ENCODE results near the gene SLC35G2.

Gene SLC35G2

GRCh38 chr3:136818191-136818768, 646 bp upstream of the SLC35G2 start:
- no peak for TF ChIP-seq POLR2AphosphoS5 (IDR thresholded peaks at IDR 0.05; ENCODE audit: borderline replicate concordance, low read depth, low read length)
- no peak for TF ChIP-seq FOXP2 (optimal IDR thresholded peaks at IDR 0.05; ENCODE audit: control extremely low read depth, extremely low read length, insufficient read depth)
- no peak for TF ChIP-seq EZH2 (IDR thresholded peaks at IDR 0.05)
- Histone ChIP-seq H3K9me3 (ENCODE audit: low read depth, low read length) (no peaks in the 10 kb centered on the region), H3K36me3 (ENCODE audit: insufficient read depth, low read length) (no peaks in the 10 kb centered on the region), H3K27ac (no peak overlapping the region), H3K4me3 (peak overlapping the region; percentile 83), H3K9ac (ENCODE audit: insufficient read length) (peak overlapping the region; percentile 77)
- no peak for DNase-seq (ENCODE audit: low read depth, low spot score)

GRCh38 chr3:136819392-136819730, 435 bp downstream of the SLC35G2 start:
- H3K27ac ChIP-seq: no peak overlapping the region
- H3K4me3 ChIP-seq: peak overlapping the region; percentile 83

GRCh38 chr3:136819731-136820679, 1.1 kb downstream of the SLC35G2 start:
- TF ChIP-seq POLR2AphosphoS5 (IDR thresholded peaks at IDR 0.05; ENCODE audit: borderline replicate concordance, low read depth, low read length) (no peak), EZH2 (IDR thresholded peaks at IDR 0.05) (no peak), FOXP2 (optimal IDR thresholded peaks at IDR 0.05; ENCODE audit: control extremely low read depth, extremely low read length, insufficient read depth) (no peak)
- peak overlapping the region; percentile 77 for H3K9ac ChIP-seq (ENCODE audit: insufficient read length)

More at GRCh38 chr3:136819392-136819730, 435 bp downstream of the SLC35G2 start:
- DNase-seq (ENCODE audit: low read depth, low spot score): no peak
- Histone ChIP-seq H3K9ac (ENCODE audit: insufficient read length) (peak overlapping the region; percentile 77), H3K9me3 (ENCODE audit: low read depth, low read length) (peaks cover 2% of the 10 kb centered on the region; the same call in 1 of the 2 replicates), H3K36me3 (ENCODE audit: insufficient read depth, low read length) (no peaks in the 10 kb centered on the region)
- TF ChIP-seq POLR2AphosphoS5 (IDR thresholded peaks at IDR 0.05; ENCODE audit: borderline replicate concordance, low read depth, low read length) (no peak), FOXP2 (optimal IDR thresholded peaks at IDR 0.05; ENCODE audit: control extremely low read depth, extremely low read length, insufficient read depth) (no peak), EZH2 (IDR thresholded peaks at IDR 0.05) (no peak)

GRCh38 chr3:136831461-136831860, 12.5 kb downstream of the SLC35G2 start:
- Histone ChIP-seq H3K27ac (no peak overlapping the region), H3K9ac (ENCODE audit: insufficient read length) (no peak overlapping the region), H3K4me3 (no peak overlapping the region), H3K9me3 (ENCODE audit: low read depth, low read length) (no peaks in the 10 kb centered on the region), H3K36me3 (ENCODE audit: insufficient read depth, low read length) (no peaks in the 10 kb centered on the region; the same call in 1 of the 2 replicates)
- no peak for TF ChIP-seq POLR2AphosphoS5 (IDR thresholded peaks at IDR 0.05; ENCODE audit: borderline replicate concordance, low read depth, low read length)
- TF ChIP-seq EZH2 (IDR thresholded peaks at IDR 0.05): no peak
- TF ChIP-seq FOXP2 (optimal IDR thresholded peaks at IDR 0.05; ENCODE audit: control extremely low read depth, extremely low read length, insufficient read depth): no peak
- DNase-seq (ENCODE audit: low read depth, low spot score): no peak

More at GRCh38 chr3:136819731-136820679, 1.1 kb downstream of the SLC35G2 start:
- Histone ChIP-seq H3K27ac (no peak overlapping the region), H3K4me3 (peak overlapping the region; percentile 83), H3K36me3 (ENCODE audit: insufficient read depth, low read length) (no peaks in the 10 kb centered on the region), H3K9me3 (ENCODE audit: low read depth, low read length) (peaks cover 5% of the 10 kb centered on the region; the same call in 1 of the 2 replicates)
- DNase-seq (ENCODE audit: low read depth, low spot score): no peak

GRCh38 chr3:136835089-136835812, 16.3 kb downstream of the SLC35G2 start:
- Histone ChIP-seq H3K9ac (ENCODE audit: insufficient read length) (no peak overlapping the region), H3K9me3 (ENCODE audit: low read depth, low read length) (no peaks in the 10 kb centered on the region), H3K27ac (peak overlapping the region; percentile 75; the same call in 1 of the 2 replicates), H3K4me3 (no peak overlapping the region), H3K36me3 (ENCODE audit: insufficient read depth, low read length) (no peaks in the 10 kb centered on the region)
- TF ChIP-seq POLR2AphosphoS5 (IDR thresholded peaks at IDR 0.05; ENCODE audit: borderline replicate concordance, low read depth, low read length) (no peak), EZH2 (IDR thresholded peaks at IDR 0.05) (no peak), FOXP2 (optimal IDR thresholded peaks at IDR 0.05; ENCODE audit: control extremely low read depth, extremely low read length, insufficient read depth) (no peak)
- no peak for DNase-seq (ENCODE audit: low read depth, low spot score)

GRCh38 chr3:136835813-136836510, 17.0 kb downstream of the SLC35G2 start:
- peak overlapping the region; percentile 75 for H3K27ac ChIP-seq
- H3K36me3 ChIP-seq (ENCODE audit: insufficient read depth, low read length): no peaks in the 10 kb centered on the region
- H3K4me3 ChIP-seq: peak overlapping the region; percentile 46
- TF ChIP-seq POLR2AphosphoS5 (IDR thresholded peaks at IDR 0.05; ENCODE audit: borderline replicate concordance, low read depth, low read length): no peak
- TF ChIP-seq EZH2 (IDR thresholded peaks at IDR 0.05): no peak
- no peak for TF ChIP-seq FOXP2 (optimal IDR thresholded peaks at IDR 0.05; ENCODE audit: control extremely low read depth, extremely low read length, insufficient read depth)
- peak overlapping the region; percentile 5 for H3K9ac ChIP-seq (ENCODE audit: insufficient read length)
- no peak for DNase-seq (ENCODE audit: low read depth, low spot score)
- H3K9me3 ChIP-seq (ENCODE audit: low read depth, low read length): no peaks in the 10 kb centered on the region

GRCh38 chr3:136836511-136837156, 17.7 kb downstream of the SLC35G2 start:
- Histone ChIP-seq H3K36me3 (ENCODE audit: insufficient read depth, low read length) (no peaks in the 10 kb centered on the region), H3K4me3 (peak overlapping the region; percentile 46), H3K27ac (peak overlapping the region; percentile 75), H3K9me3 (ENCODE audit: low read depth, low read length) (no peaks in the 10 kb centered on the region), H3K9ac (ENCODE audit: insufficient read length) (no peak overlapping the region)
- no peak for DNase-seq (ENCODE audit: low read depth, low spot score)
- TF ChIP-seq POLR2AphosphoS5 (IDR thresholded peaks at IDR 0.05; ENCODE audit: borderline replicate concordance, low read depth, low read length) (peak; percentile 14; the same call in 1 of the 2 replicates), EZH2 (IDR thresholded peaks at IDR 0.05) (no peak)
